ENCODE data around the gene GDI1. TPM values are rescaled to one million over a fixed set of nuclear protein-coding genes. Genes with fewer than 3 reads are reported as not detected.

GDI1 gene
- total and polyA plus RNA-seq, 9 donors: 72.8 to 188 (median 116) TPM

DNA sequence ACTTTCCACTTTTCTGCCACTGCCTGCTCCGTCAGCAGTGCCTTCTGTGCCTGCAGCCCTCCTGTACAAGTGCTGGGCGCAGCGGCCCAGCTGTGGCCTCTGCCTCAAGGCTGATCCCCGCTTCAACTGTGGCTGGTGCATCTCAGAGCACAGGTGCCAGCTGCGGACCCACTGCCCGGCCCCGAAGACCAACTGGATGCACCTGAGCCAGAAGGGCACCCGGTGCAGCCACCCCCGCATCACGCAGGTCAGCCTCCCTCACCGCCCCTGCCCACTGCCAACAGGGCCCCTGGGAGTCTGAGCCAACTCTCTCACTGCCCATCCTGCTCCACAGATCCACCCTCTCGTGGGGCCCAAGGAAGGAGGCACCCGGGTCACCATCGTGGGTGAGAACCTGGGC is 28.6 kb downstream of the GDI1 start:
- WGBS, 3 donors: 89 to 92% (median 90%) methylated on average over 14 of the region's 14 CpGs
- H3K36me3 ChIP-seq: no peaks in the 10 kb centered on the region
- TF ChIP-seq POLR2A (IDR thresholded peaks at IDR 0.05): no peak
- no peaks in the 10 kb centered on the region for H3K4me1 ChIP-seq (ENCODE audit: insufficient read depth)
- H3K27me3 ChIP-seq: no peaks in the 10 kb centered on the region
- no peaks in the 10 kb centered on the region for H3K9me3 ChIP-seq
- no peak overlapping the region for H3K4me3 ChIP-seq
- intact Hi-C loops (cut with DNase I): no loop called here
- no peak overlapping the region for H3K27ac ChIP-seq
- no peak for DNase-seq

DNA sequence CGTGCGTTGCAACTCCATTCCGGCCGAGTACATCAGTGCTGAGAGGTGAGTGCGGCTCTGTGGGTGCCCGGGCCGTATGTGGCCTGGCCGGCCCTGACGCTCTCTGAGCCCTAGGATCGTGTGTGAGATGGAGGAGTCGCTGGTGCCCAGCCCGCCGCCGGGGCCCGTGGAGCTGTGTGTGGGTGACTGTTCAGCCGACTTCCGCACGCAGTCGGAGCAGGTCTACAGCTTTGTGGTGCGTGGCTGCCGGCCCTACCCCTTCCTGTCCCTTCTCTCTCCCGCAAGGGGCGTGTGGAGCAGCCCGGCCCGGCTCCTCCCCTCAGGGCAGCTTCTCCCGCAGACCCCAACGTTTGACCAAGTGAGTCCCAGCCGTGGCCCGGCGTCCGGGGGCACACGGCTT is 29.1 kb downstream of the GDI1 start:
- Histone ChIP-seq H3K9me3 (no peaks in the 10 kb centered on the region), H3K4me3 (no peak overlapping the region), H3K36me3 (no peaks in the 10 kb centered on the region), H3K4me1 (ENCODE audit: insufficient read depth) (no peaks in the 10 kb centered on the region), H3K27me3 (no peaks in the 10 kb centered on the region), H3K27ac (no peak overlapping the region)
- WGBS, 3 donors: 88 to 94% (median 92%) methylated on average over 30 to 32 of the region's 32 CpGs
- intact Hi-C loops (cut with DNase I): no loop called here
- DNase-seq: no peak
- TF ChIP-seq, protein P1, sequence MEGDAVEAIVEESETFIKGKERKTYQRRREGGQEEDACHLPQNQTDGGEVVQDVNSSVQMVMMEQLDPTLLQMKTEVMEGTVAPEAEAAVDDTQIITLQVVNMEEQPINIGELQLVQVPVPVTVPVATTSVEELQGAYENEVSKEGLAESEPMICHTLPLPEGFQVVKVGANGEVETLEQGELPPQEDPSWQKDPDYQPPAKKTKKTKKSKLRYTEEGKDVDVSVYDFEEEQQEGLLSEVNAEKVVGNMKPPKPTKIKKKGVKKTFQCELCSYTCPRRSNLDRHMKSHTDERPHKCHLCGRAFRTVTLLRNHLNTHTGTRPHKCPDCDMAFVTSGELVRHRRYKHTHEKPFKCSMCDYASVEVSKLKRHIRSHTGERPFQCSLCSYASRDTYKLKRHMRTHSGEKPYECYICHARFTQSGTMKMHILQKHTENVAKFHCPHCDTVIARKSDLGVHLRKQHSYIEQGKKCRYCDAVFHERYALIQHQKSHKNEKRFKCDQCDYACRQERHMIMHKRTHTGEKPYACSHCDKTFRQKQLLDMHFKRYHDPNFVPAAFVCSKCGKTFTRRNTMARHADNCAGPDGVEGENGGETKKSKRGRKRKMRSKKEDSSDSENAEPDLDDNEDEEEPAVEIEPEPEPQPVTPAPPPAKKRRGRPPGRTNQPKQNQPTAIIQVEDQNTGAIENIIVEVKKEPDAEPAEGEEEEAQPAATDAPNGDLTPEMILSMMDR (IDR thresholded peaks at IDR 0.05): no peak
- TF ChIP-seq POLR2A (IDR thresholded peaks at IDR 0.05) (no peak), EP300 (IDR thresholded peaks at IDR 0.05) (no peak)

DNA sequence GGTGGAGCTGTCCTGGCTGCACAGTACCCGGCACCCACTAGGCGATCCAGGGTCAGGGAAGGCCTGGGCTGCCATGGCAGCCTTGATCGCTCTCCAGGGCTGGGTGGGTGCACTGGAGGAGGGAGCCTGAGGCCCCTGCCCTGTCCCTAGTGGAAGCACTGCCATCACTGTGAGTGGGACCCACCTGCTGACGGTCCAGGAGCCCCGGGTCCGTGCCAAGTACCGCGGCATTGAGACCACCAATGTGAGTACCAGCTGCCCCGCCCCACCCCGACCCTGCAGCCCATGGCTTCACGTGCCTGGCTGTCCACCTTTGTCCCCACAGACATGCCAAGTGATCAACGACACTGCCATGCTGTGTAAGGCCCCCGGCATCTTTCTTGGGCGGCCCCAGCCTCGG is 30.0 kb downstream of the GDI1 start:
- Histone ChIP-seq H3K27ac (no peak overlapping the region), H3K9me3 (no peaks in the 10 kb centered on the region), H3K36me3 (no peaks in the 10 kb centered on the region), H3K4me3 (no peak overlapping the region), H3K27me3 (no peaks in the 10 kb centered on the region), H3K4me1 (ENCODE audit: insufficient read depth) (no peaks in the 10 kb centered on the region)
- intact Hi-C loops (cut with DNase I): no loop called here
- WGBS, 3 donors: 89 to 95% (median 91%) methylated on average over 14 to 15 of the region's 15 CpGs
- DNase-seq: no peak
- TF ChIP-seq, protein P1 (IDR thresholded peaks at IDR 0.05): no peak
- TF ChIP-seq EP300 (IDR thresholded peaks at IDR 0.05): no peak
- no peak for TF ChIP-seq POLR2A (IDR thresholded peaks at IDR 0.05)

DNA sequence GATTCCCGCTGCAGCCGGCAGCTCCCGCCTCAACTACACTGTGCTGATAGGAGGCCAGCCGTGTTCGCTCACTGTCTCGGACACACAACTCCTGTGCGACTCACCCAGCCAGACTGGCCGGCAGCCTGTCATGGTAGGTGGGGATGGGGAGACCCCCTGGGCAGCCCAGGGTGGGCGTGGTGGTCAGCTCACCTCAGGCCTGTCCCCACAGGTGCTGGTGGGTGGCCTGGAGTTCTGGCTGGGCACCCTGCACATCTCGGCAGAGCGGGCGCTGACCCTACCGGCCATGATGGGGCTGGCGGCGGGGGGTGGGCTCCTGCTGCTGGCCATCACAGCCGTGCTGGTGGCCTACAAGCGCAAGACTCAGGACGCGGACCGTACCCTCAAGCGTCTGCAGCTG is 30.6 kb downstream of the GDI1 start:
- TF ChIP-seq EP300 (IDR thresholded peaks at IDR 0.05) (no peak), POLR2A (IDR thresholded peaks at IDR 0.05) (no peak)
- TF ChIP-seq, protein P1 (IDR thresholded peaks at IDR 0.05): no peak
- H3K27me3 ChIP-seq: no peaks in the 10 kb centered on the region
- no peak for DNase-seq
- intact Hi-C loops (cut with DNase I): no loop called here
- H3K27ac ChIP-seq: no peak overlapping the region
- H3K4me3 ChIP-seq: no peak overlapping the region
- WGBS, 3 donors: 92 to 93% (median 92%) methylated on average over 13 to 21 of the region's 21 CpGs
- no peaks in the 10 kb centered on the region for H3K4me1 ChIP-seq (ENCODE audit: insufficient read depth)
- no peaks in the 10 kb centered on the region for H3K9me3 ChIP-seq
- no peaks in the 10 kb centered on the region for H3K36me3 ChIP-seq

DNA sequence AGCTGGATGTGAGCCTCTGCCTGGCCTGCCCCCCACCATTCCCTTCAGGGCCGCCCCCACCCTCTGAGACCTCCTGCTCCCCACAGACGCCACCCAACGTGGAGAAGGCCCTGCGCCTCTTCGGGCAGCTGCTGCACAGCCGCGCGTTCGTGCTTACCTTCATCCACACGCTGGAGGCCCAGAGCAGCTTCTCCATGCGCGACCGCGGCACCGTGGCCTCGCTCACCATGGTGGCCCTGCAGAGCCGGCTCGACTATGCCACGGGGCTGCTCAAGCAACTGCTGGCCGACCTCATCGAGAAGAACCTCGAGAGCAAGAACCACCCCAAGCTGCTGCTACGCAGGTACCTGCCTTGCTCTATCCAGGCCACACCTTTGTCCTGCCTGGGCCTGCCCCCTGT is 31.3 kb downstream of the GDI1 start:
- TF ChIP-seq POLR2A (IDR thresholded peaks at IDR 0.05) (no peak), EP300 (IDR thresholded peaks at IDR 0.05) (no peak)
- no peak for DNase-seq
- WGBS, 3 donors: 93 to 95% (median 93%) methylated on average over 23 of the region's 23 CpGs
- H3K4me1 ChIP-seq (ENCODE audit: insufficient read depth): no peaks in the 10 kb centered on the region
- no peak overlapping the region for H3K4me3 ChIP-seq
- no peaks in the 10 kb centered on the region for H3K36me3 ChIP-seq
- H3K9me3 ChIP-seq: no peaks in the 10 kb centered on the region
- no peak overlapping the region for H3K27ac ChIP-seq
- intact Hi-C loops (cut with DNase I): no loop called here
- no peaks in the 10 kb centered on the region for H3K27me3 ChIP-seq

DNA sequence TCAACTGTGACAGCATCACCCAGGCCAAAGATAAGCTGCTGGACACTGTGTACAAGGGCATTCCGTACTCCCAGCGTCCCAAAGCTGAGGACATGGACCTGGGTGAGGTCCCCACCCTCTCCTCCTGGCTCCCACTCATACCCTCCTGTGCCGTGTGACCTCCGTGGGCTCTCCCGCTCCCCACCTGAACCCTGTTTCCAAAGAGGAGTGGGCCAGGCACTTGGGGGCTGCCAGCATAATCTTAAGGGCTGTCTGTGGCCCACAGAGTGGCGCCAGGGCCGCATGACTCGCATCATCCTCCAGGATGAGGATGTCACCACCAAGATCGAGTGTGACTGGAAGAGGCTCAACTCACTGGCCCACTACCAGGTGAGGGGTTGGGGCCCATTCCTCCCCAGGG is 32.2 kb downstream of the GDI1 start:
- Histone ChIP-seq H3K27ac (no peak overlapping the region), H3K4me1 (ENCODE audit: insufficient read depth) (no peaks in the 10 kb centered on the region), H3K36me3 (no peaks in the 10 kb centered on the region), H3K9me3 (no peaks in the 10 kb centered on the region), H3K4me3 (no peak overlapping the region), H3K27me3 (no peaks in the 10 kb centered on the region)
- TF ChIP-seq EP300 (IDR thresholded peaks at IDR 0.05): no peak
- no peak for TF ChIP-seq POLR2A (IDR thresholded peaks at IDR 0.05)
- TF ChIP-seq, protein P1 (IDR thresholded peaks at IDR 0.05): no peak
- intact Hi-C loops (cut with DNase I): no loop called here
- 83 to 88% (median 83%) methylated on average over 9 of the region's 9 CpGs for WGBS, 3 donors
- no peak for DNase-seq
